Measurements from ENCODE around the gene FCN2.

The FCN2 gene

DNA sequence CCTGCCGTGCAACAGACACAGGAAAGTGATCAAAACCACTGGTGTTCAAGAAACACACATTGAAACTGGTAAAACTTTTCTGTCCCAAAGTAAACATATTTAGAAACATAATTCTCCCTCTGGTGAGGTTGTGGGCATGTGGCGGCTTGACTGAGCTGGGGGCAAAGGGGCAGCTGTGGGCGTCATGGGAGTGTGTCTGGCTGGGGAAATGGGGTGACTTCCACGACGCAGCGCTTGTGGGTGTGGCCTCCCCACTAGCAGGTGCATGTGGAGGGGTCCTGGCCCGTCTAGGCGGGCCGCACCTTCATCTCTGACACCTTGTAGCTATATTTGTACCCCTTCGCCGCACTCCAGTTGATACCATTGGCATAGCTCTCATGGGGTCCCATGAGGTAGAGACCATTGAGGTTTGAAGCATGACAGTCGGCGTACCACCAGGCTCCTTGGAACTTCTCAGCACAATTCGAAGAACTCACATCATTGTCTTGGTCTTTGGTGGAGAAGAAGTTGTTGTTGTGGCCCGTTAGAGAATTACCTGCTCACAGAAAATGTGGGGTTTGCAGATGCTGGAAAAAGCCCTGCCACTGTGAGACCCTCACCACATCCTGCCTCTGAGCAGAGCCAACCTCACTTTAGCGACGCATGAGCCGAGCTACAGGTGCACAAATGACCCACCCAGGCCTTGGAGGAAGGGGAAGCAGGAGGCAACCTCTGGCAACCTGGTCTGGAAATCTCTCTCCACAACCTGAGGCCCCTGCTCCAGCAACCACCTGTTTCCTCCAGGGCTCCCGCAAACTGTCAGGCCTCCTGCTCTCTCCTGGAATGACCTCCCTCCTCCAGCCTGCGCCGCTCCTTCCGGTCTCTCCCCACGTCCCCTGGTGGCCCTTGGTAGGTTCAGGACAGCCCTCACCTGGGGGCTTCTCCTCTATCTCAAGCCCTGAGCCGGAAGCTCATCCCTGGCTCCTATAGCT lies 29.2 kb downstream of the FCN2 start:
- no peak for DNase-seq (ENCODE audit: low read depth in 2 of 2)

DNA sequence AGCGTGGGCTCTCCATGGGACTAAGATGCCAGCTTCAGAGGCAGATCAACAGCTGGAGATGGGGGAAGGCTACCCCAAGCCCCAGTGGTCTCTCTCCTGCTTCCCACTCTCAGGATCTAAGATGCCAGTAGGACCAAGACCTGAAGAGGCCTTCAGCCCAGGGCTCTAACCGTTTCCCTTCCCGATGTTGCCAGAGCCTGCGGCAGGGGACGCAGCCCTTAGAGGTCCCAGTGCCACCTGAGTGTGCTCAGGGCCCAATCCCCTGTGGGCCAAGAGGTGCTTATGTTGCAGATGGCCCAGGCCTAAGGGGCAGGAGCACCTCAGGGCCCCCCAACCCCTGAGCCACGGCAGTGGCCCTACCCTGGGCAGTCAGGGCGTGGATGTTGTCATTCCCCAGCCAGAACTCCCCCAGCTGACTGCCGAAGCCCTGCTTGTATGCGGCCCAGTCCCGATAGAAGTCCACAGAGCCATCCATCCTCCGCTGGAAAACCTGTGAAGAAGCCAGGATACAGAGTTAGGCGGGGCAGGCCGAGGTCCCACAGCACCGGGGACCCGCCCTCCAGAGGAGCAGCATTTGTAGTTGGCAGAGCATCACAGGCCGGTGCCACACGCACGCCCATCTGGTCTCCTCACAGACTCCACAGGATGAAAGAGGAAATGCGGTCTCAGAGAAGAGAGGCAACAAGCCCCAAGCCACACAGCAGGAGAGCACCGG lies 31.7 kb downstream of the FCN2 start:
- no peak for DNase-seq (ENCODE audit: low read depth in 2 of 2)

DNA sequence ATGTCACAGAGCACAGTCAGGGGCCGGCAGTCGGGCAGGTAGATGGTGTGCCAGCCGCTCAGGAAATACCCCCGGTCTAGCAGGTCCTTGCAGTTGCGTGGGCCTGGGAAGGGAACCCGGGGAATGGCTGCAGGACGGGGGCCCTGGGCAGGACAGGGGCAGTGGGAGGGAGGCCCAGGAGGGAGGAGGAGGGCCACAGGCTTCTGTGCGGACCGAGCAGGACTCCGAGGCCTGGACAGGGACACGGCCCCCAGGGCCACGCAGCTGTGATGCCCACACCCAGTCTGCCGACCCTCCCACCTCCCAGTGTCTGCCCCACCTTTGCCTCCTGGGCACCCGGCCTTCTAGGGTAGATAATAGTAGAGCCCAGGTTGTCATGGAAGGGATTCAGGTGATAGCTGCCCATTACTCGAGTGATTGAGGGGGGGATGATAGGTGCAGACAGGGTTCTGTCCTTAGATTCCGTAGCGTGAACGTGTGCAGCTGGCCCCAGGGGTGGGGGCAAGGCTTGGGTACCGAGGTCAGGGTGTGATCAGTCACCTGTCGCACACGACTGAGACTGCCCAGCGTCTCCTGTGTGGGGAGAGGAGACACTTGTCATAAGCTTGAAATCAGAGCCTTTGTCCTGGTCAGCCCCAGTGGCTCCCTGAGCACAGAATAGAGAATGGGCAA lies 32.6 kb downstream of the FCN2 start:
- no peak for DNase-seq (ENCODE audit: low read depth in 2 of 2)

DNA sequence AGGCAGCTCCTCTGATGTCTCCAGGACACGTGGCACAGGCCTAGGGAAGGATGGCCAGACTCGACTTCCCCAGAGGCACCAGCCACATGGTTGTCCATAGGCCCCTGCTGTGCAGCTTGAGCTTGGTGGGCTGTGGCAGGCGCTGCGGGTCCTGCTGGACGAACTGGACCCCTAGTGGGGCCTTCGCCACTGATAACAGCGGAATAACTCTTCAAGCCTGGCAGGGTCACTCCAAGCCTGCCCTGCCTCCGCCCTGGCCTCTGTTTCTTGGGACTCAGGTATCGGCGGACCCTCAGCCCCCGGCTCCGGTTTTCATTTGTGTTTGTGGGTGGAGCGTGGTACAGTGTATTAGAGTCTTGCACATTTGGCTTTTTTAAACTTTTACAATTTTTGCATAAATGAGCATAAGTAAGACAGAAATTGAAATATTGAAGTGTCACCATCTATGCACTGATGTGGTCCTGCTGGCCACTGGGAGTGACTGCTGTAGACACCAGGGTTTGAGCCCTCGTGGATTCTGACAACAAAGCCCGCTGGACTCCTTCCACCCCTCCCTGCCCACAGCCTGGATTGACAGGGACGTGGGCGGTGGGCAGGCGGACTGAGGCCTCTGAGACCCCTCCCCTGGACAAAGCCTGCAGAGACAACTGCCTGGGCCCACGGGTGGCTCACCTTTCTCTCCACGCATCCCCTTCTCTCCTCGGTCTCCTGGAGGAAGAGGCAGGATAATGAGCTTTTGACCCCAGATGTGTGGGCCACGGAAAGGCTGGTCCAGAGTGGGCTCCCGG lies 33.3 kb downstream of the FCN2 start:
- no peak for DNase-seq (ENCODE audit: low read depth in 2 of 2)

DNA sequence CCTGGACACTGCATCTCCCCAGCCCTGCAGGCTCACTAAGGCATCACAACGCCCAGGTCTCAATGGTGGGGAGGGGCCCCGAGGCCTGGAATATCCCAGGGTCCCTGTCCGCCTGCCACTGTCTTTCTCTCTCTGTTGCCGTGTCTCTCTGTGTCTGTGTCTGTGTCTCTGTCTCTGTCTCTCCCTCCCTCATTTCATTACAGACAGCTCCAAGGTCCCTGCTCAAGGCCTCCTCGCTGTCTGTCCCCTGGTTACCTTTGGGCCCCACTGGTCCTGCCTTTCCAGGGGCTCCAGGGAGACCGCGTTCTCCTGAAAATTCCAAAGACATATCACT lies 33.9 kb downstream of the FCN2 start:
- DNase-seq (ENCODE audit: low read depth in 2 of 2) = no peak

DNA sequence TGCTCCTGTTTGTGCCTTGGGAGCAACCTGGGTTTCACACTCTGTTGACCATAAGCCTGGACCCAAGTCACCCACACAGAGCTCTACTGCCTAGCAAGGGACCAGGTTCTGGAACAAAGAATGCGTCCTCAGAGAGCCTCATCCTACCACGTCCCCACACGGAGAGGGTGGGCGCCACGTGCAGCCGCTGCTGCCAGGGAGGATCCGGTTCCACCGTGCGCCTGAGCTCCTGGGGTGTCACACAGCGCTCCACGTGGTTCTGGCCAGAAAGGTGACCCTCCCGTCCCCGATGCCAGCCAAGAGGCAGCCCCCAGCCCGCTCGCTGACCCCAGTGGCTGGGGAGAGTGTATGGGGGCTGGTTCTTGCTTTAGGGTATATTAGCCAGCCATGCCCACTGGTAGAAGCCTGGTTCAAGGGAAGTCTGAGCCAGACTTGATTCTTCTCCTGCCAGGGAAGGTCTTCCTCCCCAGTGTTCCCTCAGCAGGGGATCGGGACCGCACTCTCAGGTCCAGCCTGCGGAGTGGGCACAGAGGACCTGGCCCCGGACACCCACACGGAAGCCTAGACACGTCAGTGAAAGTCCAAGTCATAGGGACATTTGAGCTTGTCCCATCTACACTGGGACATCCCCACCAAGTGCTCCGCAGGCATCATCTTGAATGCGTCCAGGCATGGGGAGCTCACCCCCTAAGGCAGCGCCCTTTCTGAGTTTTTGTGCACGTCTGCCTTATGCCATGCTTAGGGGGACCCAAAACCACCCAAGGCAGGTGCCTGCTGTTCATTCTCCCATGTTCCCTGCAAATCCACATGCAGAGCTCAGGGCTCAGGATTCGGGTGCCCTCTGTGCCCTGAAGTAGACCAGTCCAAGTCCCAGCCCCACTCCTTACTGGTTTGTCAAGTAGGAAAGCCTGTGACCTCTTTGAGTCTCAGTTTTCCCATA lies 34.7 kb downstream of the FCN2 start:
- no peak for DNase-seq (ENCODE audit: low read depth in 2 of 2)

DNA sequence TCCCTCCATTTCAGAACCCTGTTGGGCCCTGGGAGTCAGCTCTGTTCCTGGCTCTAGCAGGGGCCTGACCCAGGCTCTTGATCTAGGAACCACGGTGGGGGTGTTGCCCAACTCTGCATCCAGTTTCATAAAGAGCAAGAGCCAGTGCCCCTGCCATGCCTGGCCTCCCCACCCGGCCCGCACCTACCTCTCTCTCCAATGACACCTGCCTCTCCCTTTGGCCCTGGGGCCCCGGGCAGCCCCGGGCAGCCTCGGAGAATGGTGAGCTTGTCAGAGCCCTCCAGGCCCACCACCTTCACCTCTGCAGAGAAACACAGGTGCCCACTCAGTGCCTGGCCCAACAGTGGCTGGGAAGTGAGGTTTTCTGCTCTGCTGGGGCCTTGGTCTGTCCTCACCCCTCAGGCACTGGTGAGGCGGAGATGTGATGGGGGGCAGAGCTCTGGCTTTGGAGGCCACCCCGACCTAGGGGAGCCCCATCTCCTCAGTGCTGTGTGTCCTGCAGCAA lies 35.6 kb downstream of the FCN2 start:
- DNase-seq (ENCODE audit: low read depth in 2 of 2) = no peak

DNA sequence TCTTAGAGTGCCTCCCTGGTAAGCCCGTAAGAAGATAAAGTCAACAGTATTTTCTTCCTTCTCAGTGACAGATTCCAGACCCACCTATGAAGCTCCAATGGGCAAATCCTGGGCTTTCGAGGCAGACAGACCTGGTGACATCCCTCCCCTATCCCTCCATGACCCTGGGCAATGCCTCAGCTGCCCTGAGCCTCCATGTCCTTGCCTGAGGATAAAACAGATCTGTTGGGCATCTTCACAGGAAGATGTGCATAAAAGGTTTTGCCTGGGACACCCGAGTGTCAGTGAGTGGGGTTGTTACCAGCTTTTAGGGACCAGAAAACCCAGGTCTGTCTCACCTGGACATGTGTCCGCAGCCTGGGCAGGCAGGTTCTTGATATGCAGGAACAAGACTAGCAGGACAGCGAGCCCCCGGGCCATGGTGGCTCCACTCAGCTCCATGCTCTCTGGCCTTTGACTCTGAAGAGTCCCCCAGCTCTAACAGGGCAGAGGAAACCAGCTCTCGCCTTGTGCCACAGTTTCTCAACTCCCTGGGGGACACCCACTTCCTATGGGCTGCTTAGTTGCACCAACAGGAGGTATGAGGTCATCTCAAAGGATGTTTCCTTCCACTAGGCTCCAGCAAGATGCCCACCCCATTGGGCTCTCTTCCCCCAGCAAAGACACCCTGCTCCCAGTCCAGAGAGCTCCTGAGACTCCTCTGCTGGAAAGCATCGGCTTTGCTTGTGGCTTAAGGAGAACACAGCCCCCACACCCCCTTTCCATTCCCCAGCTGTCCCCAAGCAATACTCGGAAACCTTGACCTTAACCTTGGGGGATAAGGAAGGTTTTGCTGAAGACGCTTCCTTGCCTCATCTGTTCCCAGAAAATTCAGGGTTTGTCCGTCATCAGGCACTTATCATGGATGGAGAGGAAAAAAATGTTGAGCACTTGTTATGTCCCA lies 37.1 kb downstream of the FCN2 start, which contains the start of gene FCN1:
Gene FCN1, minus strand, starts transcription at position 482 of the 943 bp plus-strand sequence. Its CDS starts 41 bp downstream, at position 441.
- DNase-seq (ENCODE audit: low read depth in 2 of 2) = no peak

DNA sequence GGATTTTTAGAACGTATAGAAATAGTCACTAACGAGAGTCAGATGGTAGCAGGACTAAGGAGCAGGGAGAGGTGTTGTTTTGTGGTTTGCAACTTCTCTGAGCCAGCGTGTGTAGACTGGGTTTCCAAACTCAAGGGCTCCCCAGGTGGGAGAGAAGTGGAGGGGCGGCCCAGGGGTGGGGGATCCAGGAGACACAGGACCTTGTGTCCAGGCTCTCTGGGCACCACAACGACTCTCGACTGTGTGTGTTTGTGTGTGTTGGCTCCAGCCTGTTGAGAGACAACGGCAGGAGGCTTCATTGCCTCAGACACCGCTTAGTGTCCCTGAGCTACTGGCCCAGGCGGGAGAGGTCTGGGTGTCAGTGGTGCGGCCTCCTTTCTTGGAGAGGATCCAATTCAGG lies 38.0 kb downstream of the FCN2 start:
- DNase-seq (ENCODE audit: low read depth in 2 of 2) = no peak

DNA sequence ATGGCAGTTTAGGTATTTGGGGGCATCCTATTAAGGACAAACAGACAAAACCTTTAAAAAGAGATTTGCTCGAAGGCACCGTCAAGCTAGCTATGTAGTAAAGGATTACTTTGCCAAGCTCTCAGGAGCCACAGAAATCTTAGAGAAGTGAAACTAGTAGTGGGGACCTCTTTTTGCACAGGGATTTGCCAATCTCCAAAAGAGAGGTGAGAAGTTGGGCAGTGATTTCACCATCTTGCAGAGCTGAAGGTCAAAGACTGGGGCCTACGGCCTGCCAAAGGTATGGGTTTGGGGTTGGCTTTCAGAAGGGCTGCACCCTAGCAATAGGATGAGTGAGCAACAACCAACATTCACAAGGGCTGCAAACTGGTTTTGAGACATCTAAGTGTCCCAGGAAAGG lies 38.7 kb downstream of the FCN2 start:
- no peak for DNase-seq (ENCODE audit: low read depth in 2 of 2)

DNA sequence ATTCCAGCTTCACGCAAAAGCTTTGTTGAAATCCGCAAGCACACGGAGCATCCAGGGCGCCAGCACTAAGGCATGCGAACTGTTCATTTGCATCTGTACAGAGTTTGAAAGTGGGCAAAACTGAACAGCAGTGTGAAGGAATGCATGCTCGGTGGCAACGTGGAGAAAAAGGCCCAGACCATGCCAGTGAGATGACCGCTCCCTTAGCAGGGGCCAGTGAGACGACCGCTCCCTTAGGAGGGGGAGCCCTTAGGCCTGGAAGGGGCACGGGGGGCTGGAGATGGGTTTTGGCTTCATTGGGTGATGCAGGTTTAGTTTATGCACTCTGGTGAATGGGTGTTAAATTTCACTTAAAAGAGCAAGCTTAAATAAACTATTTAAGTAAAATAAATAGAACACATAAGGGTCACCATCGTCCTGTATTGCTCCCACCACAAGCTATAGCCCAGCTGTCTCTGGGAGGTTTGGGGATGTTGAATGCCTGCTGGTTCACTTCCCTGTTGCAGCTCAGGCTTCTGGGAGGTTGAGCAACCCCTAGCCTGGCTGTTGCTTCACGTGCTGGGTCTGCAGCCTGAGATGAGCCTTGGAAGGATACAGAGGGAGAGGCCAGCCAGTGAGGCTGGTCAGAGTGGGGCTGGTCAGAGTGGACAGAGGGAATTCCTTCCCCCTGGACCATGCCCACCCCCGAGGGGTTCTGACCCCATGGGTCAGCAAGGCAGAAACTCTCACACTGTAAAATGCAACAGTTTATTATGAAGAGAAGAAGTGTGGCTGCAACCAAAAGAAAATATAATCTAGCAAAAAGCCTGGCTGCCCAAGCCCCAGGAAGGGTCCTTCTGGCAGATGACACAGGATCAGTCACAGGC lies 41.7 kb downstream of the FCN2 start:
- no peak for DNase-seq (ENCODE audit: low read depth in 2 of 2)

DNA sequence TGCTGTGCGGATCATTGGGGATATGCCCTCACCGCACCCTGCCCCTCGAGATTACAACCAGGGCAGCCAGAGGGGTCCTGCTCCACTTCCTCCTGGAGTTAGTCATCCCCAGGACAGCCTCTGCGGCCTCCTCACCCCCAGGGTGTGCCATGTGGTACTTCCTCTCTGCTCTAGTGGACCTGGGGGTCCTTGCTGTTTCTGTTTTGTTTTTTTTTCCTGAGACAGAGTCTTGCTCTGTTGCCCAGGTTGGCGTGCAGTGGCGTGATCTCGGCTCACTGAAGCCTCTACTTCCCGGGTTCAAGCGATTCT lies 42.3 kb downstream of the FCN2 start:
- no peak for DNase-seq (ENCODE audit: low read depth in 2 of 2)

DNA sequence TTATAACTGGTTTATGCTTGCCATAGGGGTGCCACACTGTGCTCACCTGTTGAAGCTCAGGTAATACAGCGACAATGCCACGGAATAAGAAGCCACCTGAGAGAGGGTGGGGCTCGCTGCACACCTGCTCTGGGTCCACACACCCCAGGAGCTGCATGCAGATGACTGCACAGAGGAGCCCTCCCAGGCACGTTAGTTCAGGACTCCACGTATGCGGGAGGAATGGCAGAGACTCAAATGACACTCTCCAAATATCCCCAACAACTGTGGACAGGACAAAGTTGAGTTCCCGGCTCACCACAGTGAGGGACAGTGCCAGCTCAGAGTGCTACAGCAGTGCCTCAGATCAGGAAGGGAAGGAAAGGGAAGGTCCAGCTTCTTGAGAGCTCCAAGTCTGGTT lies 42.9 kb downstream of the FCN2 start:
- no peak for DNase-seq (ENCODE audit: low read depth in 2 of 2)

DNA sequence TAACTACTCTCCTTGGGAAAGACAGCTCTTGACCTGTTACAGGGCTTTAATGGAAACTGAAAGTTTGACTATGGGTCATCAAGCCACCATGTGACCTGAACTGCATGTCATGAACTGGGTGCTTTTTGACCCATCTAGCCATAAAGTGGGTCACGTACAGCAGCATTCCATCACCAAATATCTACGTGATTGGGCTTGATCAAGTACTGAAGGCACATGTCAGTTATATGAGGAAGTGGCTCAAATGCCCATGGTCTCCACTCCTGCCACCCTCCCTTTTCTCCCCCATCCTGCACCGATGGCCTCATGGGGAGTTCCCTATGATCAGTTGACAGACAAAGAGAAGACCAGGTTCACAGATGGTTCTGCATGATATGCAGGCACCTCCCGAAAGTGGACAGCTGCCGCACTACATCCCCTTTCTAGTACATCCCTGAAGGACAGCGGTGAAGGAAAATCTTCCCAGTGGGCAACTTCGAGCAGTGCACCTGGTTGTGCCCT lies 44.5 kb downstream of the FCN2 start:
- no peak for DNase-seq (ENCODE audit: low read depth in 2 of 2)

DNA sequence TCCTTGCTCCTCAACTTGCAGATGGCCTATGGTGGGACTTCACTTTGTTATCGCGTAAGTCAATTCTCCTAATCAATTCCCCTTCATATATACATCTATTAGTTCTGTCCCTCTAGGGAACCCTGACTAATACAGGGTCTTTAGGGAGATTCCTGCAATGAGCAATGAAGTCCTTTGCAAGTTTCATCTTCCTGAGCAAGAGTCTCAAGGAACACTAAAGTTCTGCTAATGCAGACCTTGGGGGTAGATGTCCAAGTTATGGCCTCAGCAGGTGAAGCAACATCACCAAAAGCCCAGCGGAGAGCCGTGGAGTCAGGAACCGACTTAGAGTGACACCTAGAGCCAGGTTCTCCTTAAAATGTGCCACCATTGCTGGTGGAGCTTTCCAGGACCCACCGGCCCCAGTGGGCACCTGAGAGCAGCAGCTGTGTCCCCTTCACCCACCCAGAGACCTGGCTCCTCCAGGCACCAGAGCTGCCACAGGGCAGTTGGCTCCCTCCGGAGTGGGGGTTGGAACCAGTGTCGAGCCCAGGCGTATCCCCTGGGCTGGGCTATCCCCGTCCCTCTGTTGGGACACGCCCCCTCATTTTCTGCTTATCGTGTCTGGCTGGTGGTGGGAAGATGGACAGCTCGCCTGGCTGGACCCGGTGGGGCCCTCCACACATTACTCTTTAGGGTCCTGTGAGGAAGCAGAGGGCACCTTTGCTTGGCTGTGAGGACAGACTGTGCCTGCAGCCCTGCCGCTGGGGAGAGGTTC lies 48.0 kb downstream of the FCN2 start:
- no peak for DNase-seq (ENCODE audit: low read depth in 2 of 2)

DNA sequence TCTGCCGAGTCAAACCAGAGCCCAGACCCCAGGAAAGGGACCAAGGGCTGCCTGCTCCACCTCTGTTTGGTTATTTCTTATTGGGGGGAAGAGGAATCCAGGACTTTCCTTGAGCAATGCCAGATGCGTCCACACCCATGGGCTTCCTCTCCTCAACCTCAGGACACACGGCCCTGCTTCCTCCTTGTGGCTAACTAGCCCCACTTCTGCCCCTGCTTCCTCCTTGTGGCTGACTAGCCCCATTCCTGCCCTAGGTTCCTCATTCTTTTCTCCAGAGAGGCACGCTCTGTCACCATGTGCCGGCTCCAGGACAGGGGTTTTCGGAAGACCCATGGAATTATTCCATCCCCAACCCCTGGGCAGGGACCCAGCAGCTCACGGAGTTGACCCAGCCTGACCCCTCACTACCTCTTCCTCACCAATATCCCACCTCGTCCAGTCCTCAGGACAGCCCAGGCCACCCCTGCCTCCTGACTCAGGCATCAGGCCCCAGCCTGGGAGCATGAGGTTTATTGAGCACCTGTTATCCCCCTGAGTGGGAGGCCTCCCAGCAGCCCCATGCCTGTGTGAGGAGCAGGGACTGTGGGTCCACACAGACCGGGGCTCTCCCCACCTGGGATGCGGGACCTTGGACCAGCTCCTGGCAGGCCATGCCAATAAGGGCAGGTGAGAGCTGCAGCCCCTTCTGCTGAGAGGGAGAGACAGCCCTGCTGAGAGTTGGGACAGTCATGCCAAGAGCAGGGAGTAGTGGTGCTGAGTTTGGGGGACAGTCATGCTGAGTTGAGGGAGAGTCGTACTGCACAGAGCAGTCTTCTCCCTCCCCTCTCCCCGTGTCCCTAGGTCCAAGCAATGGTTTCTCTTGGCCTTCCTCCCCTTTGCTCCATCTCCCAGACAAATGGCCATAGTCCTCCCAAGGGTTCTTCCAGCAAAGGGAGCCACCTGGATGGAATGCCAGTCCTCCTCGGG lies 48.9 kb downstream of the FCN2 start:
- DNase-seq (ENCODE audit: low read depth in 2 of 2) = no peak
